ENCODE data around the gene COA1. TPM values are rescaled to one million over a fixed set of nuclear protein-coding genes. Genes with fewer than 3 reads are reported as not detected.

Gene COA1
- polyA plus RNA-seq, 1 donor (not counting 4 experiments of a cell fraction or from before 2014, with no cell fraction given): 32.2 TPM

DNA sequence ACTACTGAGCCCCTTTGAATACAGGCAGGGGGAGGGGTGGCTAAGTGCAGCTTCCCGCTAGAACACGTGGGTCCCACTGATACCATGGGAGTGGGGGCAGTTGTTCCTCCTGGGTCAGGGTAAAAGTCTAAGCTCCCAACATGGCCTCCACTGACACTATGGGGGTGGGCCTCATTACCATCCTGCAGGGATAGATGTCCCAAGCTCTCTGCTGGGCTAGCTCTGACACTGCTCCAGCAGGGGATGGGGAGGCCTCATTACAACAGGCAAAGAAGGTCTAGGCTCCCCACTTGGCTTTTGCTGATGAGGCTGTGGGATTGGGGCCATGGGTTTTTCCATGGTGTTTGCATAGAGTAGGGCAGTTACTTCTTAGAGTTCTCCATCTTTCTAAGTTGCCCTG, 94.9 kb downstream of the COA1 start:
- H3K79me2 ChIP-seq (ENCODE audit: control insufficient read depth, insufficient read depth, low read length): peaks cover 11% of the 10 kb centered on the region
- no peak for FAIRE-seq
- H3K27ac ChIP-seq (ENCODE audit: control insufficient read depth, insufficient read depth, low read length): no peak overlapping the region
- TF ChIP-seq EZH2 (IDR thresholded peaks at IDR 0.05; ENCODE audit: low read length) (no peak), CTCF (optimal IDR thresholded peaks at IDR 0.05 in 1 of 3, IDR thresholded peaks at IDR 0.05 in 1 of 3, conservative IDR thresholded peaks at IDR 0.05 in 1 of 3; ENCODE audit: extremely low read depth in 1 of 3, insufficient read depth in 2 of 3, low read length in 3 of 3) (no peak)
- peaks cover 10 to 40% of the 10 kb centered on the region in 2 experiments for H3K36me3 ChIP-seq (ENCODE audit: control insufficient read depth in 2 of 2, extremely low read depth in 1 of 2, insufficient read depth in 2 of 2, low read length in 2 of 2)
- H3K9me1 ChIP-seq (ENCODE audit: control insufficient read depth, extremely low read depth, insufficient read depth, low read length): no peaks in the 10 kb centered on the region
- no peaks in the 10 kb centered on the region for H3K27me3 ChIP-seq (ENCODE audit: control insufficient read depth, extremely low read depth, insufficient read depth, low read length)
- no peak overlapping the region for H2AFZ ChIP-seq (ENCODE audit: control insufficient read depth, low read length)
- DNase-seq (ENCODE audit: low read depth, low spot score): no peak
- no peak overlapping the region for H3K4me2 ChIP-seq (ENCODE audit: control insufficient read depth, extremely low read depth, insufficient read depth, low read depth, low read length)
- H3K4me1 ChIP-seq (ENCODE audit: control insufficient read depth, extremely low read depth, insufficient read depth, low read length): peaks cover 31% of the 10 kb centered on the region
- dilution Hi-C loops (cut with MboI; ENCODE audit: extremely low pct_ligation_motif_present, low sequenced_read_pairs): no loop called here
- H3K9me3 ChIP-seq (ENCODE audit: control insufficient read depth, low read depth, low read length): no peaks in the 10 kb centered on the region
- H3K4me3 ChIP-seq (ENCODE audit: control insufficient read depth in 2 of 3, extremely low read depth in 1 of 3, insufficient read depth in 2 of 3, low read depth in 1 of 3, low read length in 3 of 3): no peak overlapping the region
- H3K9ac ChIP-seq (ENCODE audit: control insufficient read depth, extremely low read depth, insufficient read depth, low read length): no peak overlapping the region
- H4K20me1 ChIP-seq (ENCODE audit: control insufficient read depth, extremely low read depth, insufficient read depth, low read length): no peaks in the 10 kb centered on the region

DNA sequence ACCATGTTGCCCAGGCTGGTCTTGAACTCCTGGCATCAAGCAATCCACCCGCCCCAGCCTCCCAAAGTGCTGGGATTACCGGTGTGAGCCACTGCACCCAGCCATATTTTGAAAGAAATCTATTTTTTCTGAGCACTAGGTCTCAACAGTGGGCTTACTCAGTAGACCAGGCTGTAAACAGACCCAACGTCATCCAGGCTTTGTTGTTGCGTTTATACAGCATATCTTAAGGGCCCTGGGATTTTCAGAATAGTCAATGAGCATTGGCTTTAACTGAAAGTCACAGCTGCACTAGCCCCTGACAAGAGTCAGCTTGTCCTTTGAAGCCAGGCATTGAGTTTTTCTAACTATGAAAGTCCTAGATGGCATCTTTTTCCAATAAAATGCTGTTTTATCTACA, 96.6 kb downstream of the COA1 start:
- TF ChIP-seq CTCF (optimal IDR thresholded peaks at IDR 0.05 in 1 of 3, IDR thresholded peaks at IDR 0.05 in 1 of 3, conservative IDR thresholded peaks at IDR 0.05 in 1 of 3; ENCODE audit: extremely low read depth in 1 of 3, insufficient read depth in 2 of 3, low read length in 3 of 3) (no peak), EZH2 (IDR thresholded peaks at IDR 0.05; ENCODE audit: low read length) (no peak)
- no peak for DNase-seq (ENCODE audit: low read depth, low spot score)
- no peak overlapping the region for H3K4me2 ChIP-seq (ENCODE audit: control insufficient read depth, extremely low read depth, insufficient read depth, low read depth, low read length)
- dilution Hi-C loops (cut with MboI; ENCODE audit: extremely low pct_ligation_motif_present, low sequenced_read_pairs): no loop called here
- no peak overlapping the region for H3K4me3 ChIP-seq (ENCODE audit: control insufficient read depth in 2 of 3, extremely low read depth in 1 of 3, insufficient read depth in 2 of 3, low read depth in 1 of 3, low read length in 3 of 3)
- H3K36me3 ChIP-seq (ENCODE audit: control insufficient read depth in 2 of 2, extremely low read depth in 1 of 2, insufficient read depth in 2 of 2, low read length in 2 of 2): peaks cover 10 to 30% of the 10 kb centered on the region in 2 experiments
- H2AFZ ChIP-seq (ENCODE audit: control insufficient read depth, low read length): no peak overlapping the region
- H3K4me1 ChIP-seq (ENCODE audit: control insufficient read depth, extremely low read depth, insufficient read depth, low read length): peaks cover 25% of the 10 kb centered on the region
- no peak overlapping the region for H3K27ac ChIP-seq (ENCODE audit: control insufficient read depth, insufficient read depth, low read length)
- H3K27me3 ChIP-seq (ENCODE audit: control insufficient read depth, extremely low read depth, insufficient read depth, low read length): no peaks in the 10 kb centered on the region
- no peaks in the 10 kb centered on the region for H3K9me1 ChIP-seq (ENCODE audit: control insufficient read depth, extremely low read depth, insufficient read depth, low read length)
- no peaks in the 10 kb centered on the region for H3K9me3 ChIP-seq (ENCODE audit: control insufficient read depth, low read depth, low read length)
- no peak for FAIRE-seq
- no peaks in the 10 kb centered on the region for H4K20me1 ChIP-seq (ENCODE audit: control insufficient read depth, extremely low read depth, insufficient read depth, low read length)
- no peak overlapping the region for H3K9ac ChIP-seq (ENCODE audit: control insufficient read depth, extremely low read depth, insufficient read depth, low read length)
- H3K79me2 ChIP-seq (ENCODE audit: control insufficient read depth, insufficient read depth, low read length): peaks cover 19% of the 10 kb centered on the region
